GM19238 (cell line): ENCODE measurements around the gene MRPS22.
"Not testable (repeated sequence)": the region's sequence is repeated elsewhere in the genome, so short reads cannot be mapped to it uniquely, and the experiment has no call there.

Experiments
- DNase-seq: peaks from one replicate; pipeline ENCODE4 v3.0.0; 2011; ENCODE audit warnings: low spot score; ENCODE audit not compliant: insufficient read length

The MRPS22 gene

DNA sequence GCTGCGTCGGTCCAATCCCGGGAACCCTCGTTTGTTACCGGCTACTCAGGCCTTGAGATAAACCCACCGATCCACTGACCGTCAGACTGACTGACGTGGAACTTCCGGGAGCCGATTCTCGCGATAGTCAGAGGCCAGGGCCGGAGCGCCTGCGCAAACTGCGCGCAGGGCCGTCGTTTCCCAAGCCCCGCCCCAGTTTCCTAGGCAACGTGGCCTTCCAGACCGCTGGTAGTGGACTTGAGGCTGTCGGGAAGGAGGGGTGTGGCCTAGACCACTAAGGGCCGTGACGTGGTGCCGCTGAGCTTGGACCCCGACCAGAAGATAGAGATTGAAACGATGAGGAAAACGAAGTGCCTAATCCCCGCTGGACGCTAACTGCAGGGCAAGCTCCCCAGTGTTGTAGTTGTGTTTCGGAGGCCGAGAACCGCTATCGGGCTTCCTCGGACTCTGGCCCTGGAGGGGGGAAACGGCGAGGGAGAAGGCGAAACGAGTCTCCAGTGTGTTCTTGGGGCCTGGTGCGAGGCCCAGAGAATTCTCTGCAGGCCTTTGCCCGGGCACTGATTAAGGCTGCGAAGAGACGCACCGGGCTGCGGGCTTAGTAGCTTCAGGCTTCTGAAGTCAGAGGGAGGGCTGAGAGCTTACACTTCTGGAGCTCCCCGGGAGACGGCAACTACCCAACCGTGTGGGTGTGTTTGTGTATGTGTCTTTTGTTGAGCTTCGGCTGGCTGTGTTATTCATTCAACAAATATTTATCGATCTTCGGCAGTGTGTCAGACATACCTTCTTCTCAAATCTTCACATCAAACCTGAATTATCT is 45.9 kb downstream of the MRPS22 start, which contains the start of gene COPB2:
TSS of gene COPB2 (minus strand) at position 96 of the 817 bp plus-strand sequence. CDS start 97 bp downstream, outside the sequence.
- DNase-seq: peak; percentile 86

DNA sequence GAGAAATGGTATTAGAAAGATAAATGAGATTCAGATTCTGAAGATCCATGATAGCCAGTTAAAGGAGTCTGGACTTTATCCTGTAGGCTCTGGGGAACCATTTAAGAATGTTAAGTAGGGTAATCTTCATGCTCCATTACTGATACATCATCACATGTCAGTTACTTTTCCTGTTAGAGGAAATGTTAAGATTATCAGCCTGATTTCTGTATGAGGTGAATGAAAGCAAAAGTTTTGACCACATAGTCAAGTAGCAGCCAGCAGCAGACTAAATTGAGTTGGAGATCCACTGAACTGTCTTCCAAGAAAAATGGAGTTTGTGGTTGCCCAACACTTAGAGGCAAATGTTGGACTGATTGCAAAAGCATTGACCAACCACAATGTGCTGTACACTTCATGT is 50.3 kb downstream of the MRPS22 start:
- no peak for DNase-seq

DNA sequence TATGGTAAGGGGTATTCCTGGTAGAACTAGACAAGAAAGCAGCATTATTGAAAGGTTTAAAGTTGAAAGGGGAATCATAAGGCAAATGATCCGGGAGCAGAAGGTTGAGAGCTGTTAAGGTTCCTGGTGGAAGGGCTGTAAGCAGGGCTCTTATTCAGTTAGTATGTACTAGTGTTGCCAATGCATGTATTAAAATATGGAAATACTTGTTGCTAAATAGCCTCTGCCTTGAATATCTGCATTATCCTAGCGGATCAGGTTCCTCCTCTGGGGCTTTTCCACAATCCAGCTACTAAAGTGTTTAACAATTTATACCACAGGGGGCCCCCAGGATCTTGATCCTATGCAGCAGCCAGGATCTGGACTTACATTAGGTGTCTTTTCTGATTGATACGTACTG is 52.9 kb downstream of the MRPS22 start:
- DNase-seq: no peak

DNA sequence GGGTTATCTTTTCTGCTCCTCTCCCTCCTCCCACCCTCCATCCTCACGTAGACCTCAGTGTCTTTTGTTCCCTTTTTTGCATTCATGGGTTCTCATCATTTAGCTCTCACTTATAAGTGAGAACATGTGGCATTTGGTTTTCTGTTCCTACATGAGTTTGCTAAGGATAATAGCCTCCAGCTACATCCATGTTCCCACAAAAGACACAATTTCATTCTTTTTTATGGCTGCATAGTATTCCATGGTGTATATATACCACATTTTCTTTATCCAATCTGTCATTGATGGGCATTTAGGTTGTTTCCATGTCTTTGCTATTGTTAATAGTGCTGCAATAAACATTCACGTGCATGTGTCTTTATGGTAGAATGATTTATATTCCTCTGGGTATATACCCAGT is 57.3 kb downstream of the MRPS22 start:
- DNase-seq: not testable (repeated sequence)
